CD4-positive, CD25-positive, alpha-beta regulatory T cell (primary cell): ENCODE results near the gene NOP14. TPM values are rescaled to one million over a fixed set of nuclear protein-coding genes. Genes with fewer than 3 reads are reported as not detected.

Source experiments
- ATAC-seq, 2 donors: fragments of 150-1000 bp; cut with Tn5 transposase; one replicate each; pipeline ENCODE4 v1.10.0; 2021; ENCODE audit warnings: low read depth in 2 of 2, moderate number of reproducible peaks in 2 of 2, moderate library complexity in 1 of 2
- DNase-seq, 3 donors: peaks; one replicate each; pipeline versions ENCODE4 v3.0.0 to v3.0.0-alpha.2; 2012 to 2022; ENCODE audit warnings: mixed read lengths in 1 of 3
- H3K27ac ChIP-seq: one replicate; pipeline ENCODE4 v1.7.0; 2013; ENCODE audit warnings: mild to moderate bottlenecking, low read length; ENCODE audit not compliant: insufficient read depth, poor library complexity, severe bottlenecking
- H3K27me3 ChIP-seq: one replicate; pipeline ENCODE4 v1.7.0; 2013; ENCODE audit warnings: low read length; ENCODE audit not compliant: control insufficient read depth, insufficient read depth
- H3K36me3 ChIP-seq: one replicate; pipeline ENCODE4 v1.7.0; 2013; ENCODE audit warnings: mild to moderate bottlenecking, low read length, moderate library complexity; ENCODE audit not compliant: control insufficient read depth, insufficient read depth
- H3K4me1 ChIP-seq: 2 replicates; pipeline ENCODE4 v1.7.0; 2013; ENCODE audit warnings: mild to moderate bottlenecking, low read length; ENCODE audit not compliant: insufficient read depth, control insufficient read depth, poor library complexity, severe bottlenecking
- H3K4me3 ChIP-seq: one replicate; pipeline ENCODE4 v1.7.0; 2013; ENCODE audit warnings: low read depth, mild to moderate bottlenecking, low read length, moderate library complexity
- H3K9me3 ChIP-seq, 2 experiments: 1 replicate in 1 of 2; 2 replicates in 1 of 2; pipeline ENCODE4 v1.7.0; 2013; ENCODE audit warnings: low read length in 2 of 2, mild to moderate bottlenecking in 1 of 2, moderate library complexity in 1 of 2; ENCODE audit not compliant: control insufficient read depth in 2 of 2
- H3K27ac Mint-ChIP-seq, 3 donors: one replicate each; pipeline ENCODE4 v1.8.0; 2020 to 2022; ENCODE audit warnings: mild to moderate bottlenecking in 3 of 3, mixed read lengths in 3 of 3, moderate library complexity in 2 of 3
- H3K27me3 Mint-ChIP-seq: one replicate; pipeline ENCODE4 v1.8.0; 2022; ENCODE audit warnings: mild to moderate bottlenecking, mixed read lengths
- H3K36me3 Mint-ChIP-seq: one replicate; pipeline ENCODE4 v1.8.0; 2020; ENCODE audit warnings: mixed read lengths
- H3K4me1 Mint-ChIP-seq, 4 donors: one replicate each; pipeline ENCODE4 v1.8.0; 2020 to 2022; ENCODE audit warnings: mixed read lengths in 4 of 4, mild to moderate bottlenecking in 1 of 4
- H3K4me3 Mint-ChIP-seq, 4 donors: one replicate each; pipeline ENCODE4 v1.8.0; 2020 to 2022; ENCODE audit warnings: mild to moderate bottlenecking in 4 of 4, mixed read lengths in 4 of 4, moderate library complexity in 3 of 4
- H3K9me3 Mint-ChIP-seq, 7 donors: one replicate each; pipeline ENCODE4 v1.8.0; 2020 to 2022; ENCODE audit warnings: mixed read lengths in 7 of 7, mild to moderate bottlenecking in 3 of 7, moderate library complexity in 2 of 7
- polyA plus RNA-seq, 4 donors: library from polyadenylated mRNA; unstranded; fragments of 300-500 nt; fragmentation: Illumina TruSeq; gene quantifications; one replicate each; pipeline ENCODE4 v1.2.3, GENCODE V29; 2021
- total RNA-seq: library from RNA; stranded (reverse); gene quantifications from one replicate; pipeline ENCODE4 v1.2.3, GENCODE V29; 2022

The NOP14 gene
- 25.8 TPM for total RNA-seq
- polyA plus RNA-seq, result 10 to 100 TPM in 2 of 4 donors, 1 to 10 TPM in 2; 7.6 to 15.0 (median 9.7) TPM

DNA sequence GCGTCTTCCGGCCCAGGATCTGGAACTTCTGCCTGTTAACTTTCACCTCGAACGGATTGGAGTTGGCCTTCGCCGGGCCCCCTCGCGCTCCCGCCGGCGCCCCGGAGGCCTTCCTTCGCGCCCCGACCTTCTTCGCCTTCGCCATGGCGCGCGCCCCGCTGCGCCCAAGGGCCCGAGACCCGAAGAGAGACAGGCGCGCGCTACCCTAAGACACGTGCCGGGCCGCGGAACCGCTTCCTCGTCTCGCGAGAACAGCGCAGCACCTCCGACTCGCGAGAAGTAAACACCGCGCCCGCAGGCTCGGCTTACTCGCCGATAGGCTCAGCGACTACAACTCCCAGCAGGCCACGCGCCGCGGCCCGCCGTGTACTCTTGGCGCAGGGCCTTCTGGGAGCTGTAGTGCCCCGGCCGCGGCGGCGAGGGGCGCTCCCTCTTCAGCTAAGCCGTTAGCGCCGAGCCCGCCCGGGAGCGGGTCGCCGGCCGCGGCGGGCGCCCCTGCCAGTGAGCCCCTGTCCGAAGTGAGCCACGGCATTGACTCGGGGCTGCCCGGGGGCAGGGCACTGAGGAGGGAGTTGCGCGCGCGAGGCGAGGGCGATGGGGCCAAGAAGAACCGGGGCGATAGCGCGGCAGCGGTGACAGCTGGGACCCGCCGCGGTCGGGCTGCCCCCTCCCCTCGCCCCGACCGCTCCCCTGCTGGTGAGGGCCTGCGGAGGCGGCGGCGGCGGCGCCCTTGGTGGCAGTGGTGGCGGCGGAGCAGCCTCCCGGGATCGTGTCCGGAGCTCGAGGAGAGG is at the start of gene NOP14, which contains the start of gene GRK4:
NOP14 (minus strand) TSS at position 232 of the 791 bp plus-strand sequence; CDS start at position 145, 87 bp downstream.
GRK4 (plus strand) TSS at position 397 of the 791 bp plus-strand sequence. CDS start 500 bp downstream, outside the sequence.
- Histone ChIP-seq H3K36me3 (peaks cover 6% of the 10 kb centered on the region), H3K4me3 (peak within 1 kb of the TSS; percentile 91)
- ATAC-seq, result peak; percentile 93 to 96

DNA sequence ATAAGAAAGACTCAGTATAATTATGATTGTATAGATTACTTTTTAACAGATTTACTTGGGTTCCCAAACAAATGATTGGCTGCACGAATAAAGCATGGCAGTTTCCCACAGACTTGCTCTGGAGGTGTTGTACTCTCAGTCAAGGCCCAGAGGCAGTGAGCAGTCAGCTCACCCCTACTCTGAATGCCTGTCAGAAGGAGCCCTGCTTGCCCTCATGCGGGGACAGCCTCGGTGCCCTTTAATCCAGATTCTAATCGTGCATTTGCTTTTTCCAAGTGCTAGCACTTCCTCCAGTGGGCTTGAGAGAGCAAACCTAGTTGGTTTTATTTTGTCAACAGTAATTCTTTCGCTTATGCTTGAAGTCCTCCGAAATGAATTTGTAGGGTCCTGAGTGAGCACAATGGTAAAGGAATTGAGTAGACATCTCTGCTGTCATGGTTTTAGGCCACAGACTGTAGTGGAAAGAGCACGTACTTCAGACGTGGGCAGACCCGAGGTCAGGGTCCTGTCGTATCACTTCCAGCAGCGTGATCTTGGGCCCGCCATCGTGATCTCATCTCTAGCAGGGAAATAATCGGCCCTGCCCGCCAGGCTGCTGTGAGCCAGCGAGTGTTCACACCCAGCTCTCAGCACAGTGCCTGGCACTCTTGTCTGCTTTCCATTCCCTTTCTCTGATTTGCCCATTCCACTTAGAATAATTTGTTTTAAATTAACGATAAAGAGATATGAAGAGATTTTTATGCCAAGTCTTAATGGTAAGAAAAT is 48.4 kb upstream of the NOP14 start:
- H3K4me1 ChIP-seq, result no peaks in the 10 kb centered on the region
- H3K27ac ChIP-seq, result no peak overlapping the region
- no peaks in the 10 kb centered on the region for H3K36me3 ChIP-seq
- H3K4me3 ChIP-seq, result no peak overlapping the region
- peaks cover 35% of the 10 kb centered on the region for H3K27me3 Mint-ChIP-seq
- H3K4me1 Mint-ChIP-seq, result peaks cover 0 to 13% (median 3%) of the 10 kb centered on the region in 4 donors
- H3K36me3 Mint-ChIP-seq, result no peaks in the 10 kb centered on the region
- DNase-seq (no peak), ATAC-seq (no peak)
- H3K9me3 Mint-ChIP-seq, result no peaks in the 10 kb centered on the region
- H3K4me3 Mint-ChIP-seq, result no peak overlapping the region
- H3K27me3 ChIP-seq, result no peaks in the 10 kb centered on the region
- no peak overlapping the region for H3K27ac Mint-ChIP-seq
- H3K9me3 ChIP-seq, result no peaks in the 10 kb centered on the region

More for the DNA sequence above, at the start of gene NOP14, which contains the start of gene GRK4:
- H3K9me3 ChIP-seq, result no peaks in the 10 kb centered on the region
- Mint-ChIP-seq H3K36me3 (peaks cover 6% of the 10 kb centered on the region), H3K27ac (peak within 1 kb of the TSS; percentile 86 to 96 (median 90)), H3K9me3 (no peaks in the 10 kb centered on the region), H3K27me3 (no peaks in the 10 kb centered on the region), H3K4me3 (peak within 1 kb of the TSS; percentile 89 to 97 (median 94)), H3K4me1 (peaks cover 14 to 39% (median 31%) of the 10 kb centered on the region in 4 donors)
- peak; percentile 97 to 99 (median 97) for DNase-seq
- peak within 1 kb of the TSS; percentile 92 for H3K27ac ChIP-seq
- peaks cover 28% of the 10 kb centered on the region for H3K4me1 ChIP-seq
- no peaks in the 10 kb centered on the region for H3K27me3 ChIP-seq

DNA sequence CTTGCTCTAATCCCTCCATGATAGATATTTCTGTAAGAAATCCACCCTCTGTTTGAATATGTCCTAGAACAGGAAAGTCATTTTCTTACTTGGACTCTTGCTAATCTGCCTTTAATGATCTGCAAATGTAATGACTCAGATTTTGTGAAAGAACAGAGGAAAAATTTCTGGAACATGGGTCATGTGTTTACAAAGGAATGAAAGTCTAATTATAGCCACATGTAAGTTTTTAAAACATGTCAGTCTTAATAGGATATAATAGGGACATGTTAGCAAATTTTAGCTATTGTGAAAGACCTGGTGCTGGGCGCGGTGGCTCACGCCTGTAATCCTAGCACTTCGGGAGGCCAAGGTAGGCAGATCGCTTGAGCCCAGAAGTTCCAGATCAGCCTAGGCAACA is 47.8 kb upstream of the NOP14 start:
- no peak overlapping the region for H3K4me3 Mint-ChIP-seq

DNA sequence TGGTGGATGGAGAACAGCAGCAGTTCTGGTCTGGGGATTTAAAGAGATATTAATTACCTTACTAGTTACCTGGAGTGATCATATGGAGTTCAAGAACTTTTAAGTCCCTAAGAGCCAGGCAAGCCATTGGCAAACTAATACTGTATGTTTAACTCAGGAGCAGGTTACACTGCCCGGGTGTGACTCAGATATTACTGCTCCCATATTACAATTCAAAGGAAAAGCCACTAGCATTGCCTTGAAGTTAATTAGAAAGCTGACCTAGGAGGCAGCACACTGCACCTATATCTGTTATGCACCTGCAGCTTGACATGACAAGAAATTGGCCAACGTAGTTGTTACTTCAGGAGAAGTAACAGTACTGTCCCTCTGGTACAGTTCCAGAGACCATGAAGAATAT is 47.4 kb upstream of the NOP14 start:
- Mint-ChIP-seq H3K4me1 (peaks cover 0 to 13% (median 3%) of the 10 kb centered on the region in 4 donors), H3K9me3 (no peaks in the 10 kb centered on the region)
- ATAC-seq, result no peak

More for the DNA sequence above, 47.8 kb upstream of the NOP14 start:
- Histone ChIP-seq H3K4me1 (no peaks in the 10 kb centered on the region), H3K27me3 (no peaks in the 10 kb centered on the region), H3K4me3 (no peak overlapping the region), H3K36me3 (no peaks in the 10 kb centered on the region), H3K9me3 (no peaks in the 10 kb centered on the region), H3K27ac (no peak overlapping the region)
- Mint-ChIP-seq H3K4me1 (peaks cover 0 to 13% (median 3%) of the 10 kb centered on the region in 4 donors), H3K9me3 (no peaks in the 10 kb centered on the region), H3K27me3 (peaks cover 36% of the 10 kb centered on the region), H3K27ac (no peak overlapping the region), H3K36me3 (no peaks in the 10 kb centered on the region)
- DNase-seq (no peak), ATAC-seq (no peak)

DNA sequence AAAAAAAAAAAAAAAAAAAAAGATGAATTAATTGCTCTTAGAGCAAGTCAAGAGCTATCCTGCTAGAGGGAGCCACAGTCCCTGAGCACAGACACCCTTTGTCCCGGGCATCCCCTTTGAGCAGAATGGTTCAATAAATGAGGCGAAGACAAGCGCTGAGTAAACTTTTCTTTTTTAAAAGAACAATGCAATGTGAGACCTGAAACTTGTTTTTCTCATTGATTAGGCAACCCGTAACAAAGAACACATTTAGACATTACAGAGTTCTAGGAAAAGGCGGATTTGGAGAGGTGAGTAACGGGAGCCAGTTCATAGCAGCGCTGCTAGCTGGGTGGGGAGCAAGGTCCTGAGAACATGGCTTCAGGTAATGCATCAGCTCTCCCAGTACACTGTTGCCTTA is 46.2 kb upstream of the NOP14 start:
- no peaks in the 10 kb centered on the region for H3K9me3 Mint-ChIP-seq
- no peaks in the 10 kb centered on the region for H3K36me3 ChIP-seq
- H3K27ac ChIP-seq, result no peak overlapping the region
- no peak for ATAC-seq
- no peak overlapping the region for H3K4me3 Mint-ChIP-seq
- DNase-seq, result peak in 2 of 3 donors; percentile 1 to 39
- no peaks in the 10 kb centered on the region for H3K9me3 ChIP-seq
- H3K4me3 ChIP-seq, result no peak overlapping the region
- no peak overlapping the region for H3K27ac Mint-ChIP-seq
- H3K36me3 Mint-ChIP-seq, result no peaks in the 10 kb centered on the region
- H3K27me3 ChIP-seq, result no peaks in the 10 kb centered on the region
- no peaks in the 10 kb centered on the region for H3K4me1 ChIP-seq
- peaks cover 31% of the 10 kb centered on the region for H3K27me3 Mint-ChIP-seq
- H3K4me1 Mint-ChIP-seq, result peaks cover 0 to 9% (median 3%) of the 10 kb centered on the region in 4 donors

More for the DNA sequence above, 47.4 kb upstream of the NOP14 start:
- Histone ChIP-seq H3K27ac (no peak overlapping the region), H3K4me3 (no peak overlapping the region), H3K27me3 (no peaks in the 10 kb centered on the region), H3K36me3 (no peaks in the 10 kb centered on the region), H3K4me1 (no peaks in the 10 kb centered on the region), H3K9me3 (no peaks in the 10 kb centered on the region)
- DNase-seq, result no peak
- Mint-ChIP-seq H3K4me3 (no peak overlapping the region), H3K27ac (no peak overlapping the region), H3K27me3 (peaks cover 36% of the 10 kb centered on the region), H3K36me3 (no peaks in the 10 kb centered on the region)

DNA sequence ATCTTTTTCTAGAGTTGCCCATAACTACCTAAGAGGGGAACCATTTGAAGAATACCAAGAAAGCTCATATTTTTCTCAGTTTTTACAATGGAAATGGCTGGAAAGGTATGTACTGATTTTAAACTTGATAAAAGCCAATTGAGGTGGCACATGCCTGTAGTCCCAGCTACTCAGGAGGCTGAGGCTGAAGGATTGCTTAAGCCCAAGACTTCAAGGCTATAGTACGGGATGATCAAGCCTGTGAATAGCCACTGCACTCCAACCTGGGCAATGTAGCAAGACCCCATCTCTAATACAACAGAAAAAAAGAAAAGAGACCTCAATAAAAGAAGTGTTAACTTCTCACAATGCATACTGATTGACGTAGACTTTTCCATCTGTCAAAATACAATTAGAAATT is 44.5 kb upstream of the NOP14 start:
- ATAC-seq (no peak), DNase-seq (no peak)
- Histone ChIP-seq H3K4me1 (no peaks in the 10 kb centered on the region), H3K27me3 (no peaks in the 10 kb centered on the region), H3K27ac (no peak overlapping the region), H3K9me3 (no peaks in the 10 kb centered on the region), H3K4me3 (no peak overlapping the region), H3K36me3 (no peaks in the 10 kb centered on the region)
- H3K27ac Mint-ChIP-seq, result no peak overlapping the region
- H3K4me3 Mint-ChIP-seq, result no peak overlapping the region
- no peaks in the 10 kb centered on the region for H3K36me3 Mint-ChIP-seq
- H3K4me1 Mint-ChIP-seq, result no peaks in the 10 kb centered on the region
- H3K9me3 Mint-ChIP-seq, result no peaks in the 10 kb centered on the region
- peaks cover 31% of the 10 kb centered on the region for H3K27me3 Mint-ChIP-seq

DNA sequence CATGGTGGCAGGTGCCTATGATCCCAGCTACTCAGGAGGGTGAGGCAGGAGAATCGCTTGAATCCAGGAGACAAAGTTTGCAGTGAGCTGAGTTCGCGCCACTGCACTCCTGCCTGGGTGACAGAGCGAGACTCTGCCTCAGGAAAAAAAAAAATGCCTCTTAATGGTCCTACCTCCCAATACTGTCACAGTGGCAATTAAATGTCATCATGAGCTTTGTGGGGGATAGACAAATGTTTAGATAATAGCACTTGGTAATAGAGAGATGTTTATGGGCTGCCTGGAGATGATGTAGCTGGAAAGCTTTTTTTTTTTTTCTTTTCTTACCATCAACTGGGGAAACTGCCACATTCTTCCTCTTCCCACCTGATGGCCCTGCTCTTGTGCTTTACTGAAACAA is 33.2 kb upstream of the NOP14 start:
- no peaks in the 10 kb centered on the region for H3K9me3 Mint-ChIP-seq
- H3K36me3 ChIP-seq, result no peaks in the 10 kb centered on the region
- no peaks in the 10 kb centered on the region for H3K27me3 ChIP-seq
- peaks cover 13% of the 10 kb centered on the region for H3K27me3 Mint-ChIP-seq
- no peaks in the 10 kb centered on the region for H3K4me1 ChIP-seq
- ATAC-seq (no peak), DNase-seq (no peak)
- H3K9me3 ChIP-seq, result no peaks in the 10 kb centered on the region
- no peak overlapping the region for H3K27ac ChIP-seq
- no peaks in the 10 kb centered on the region for H3K4me1 Mint-ChIP-seq
- no peak overlapping the region for H3K4me3 ChIP-seq
- no peak overlapping the region for H3K4me3 Mint-ChIP-seq
- no peaks in the 10 kb centered on the region for H3K36me3 Mint-ChIP-seq
- no peak overlapping the region for H3K27ac Mint-ChIP-seq
